Measurements from ENCODE around the gene TMEM212. TPM values are rescaled to one million over a fixed set of nuclear protein-coding genes. Genes with fewer than 3 reads are reported as not detected.

The TMEM212 gene
- total RNA-seq, 6 experiments from 2014 or later, result not detected

DNA sequence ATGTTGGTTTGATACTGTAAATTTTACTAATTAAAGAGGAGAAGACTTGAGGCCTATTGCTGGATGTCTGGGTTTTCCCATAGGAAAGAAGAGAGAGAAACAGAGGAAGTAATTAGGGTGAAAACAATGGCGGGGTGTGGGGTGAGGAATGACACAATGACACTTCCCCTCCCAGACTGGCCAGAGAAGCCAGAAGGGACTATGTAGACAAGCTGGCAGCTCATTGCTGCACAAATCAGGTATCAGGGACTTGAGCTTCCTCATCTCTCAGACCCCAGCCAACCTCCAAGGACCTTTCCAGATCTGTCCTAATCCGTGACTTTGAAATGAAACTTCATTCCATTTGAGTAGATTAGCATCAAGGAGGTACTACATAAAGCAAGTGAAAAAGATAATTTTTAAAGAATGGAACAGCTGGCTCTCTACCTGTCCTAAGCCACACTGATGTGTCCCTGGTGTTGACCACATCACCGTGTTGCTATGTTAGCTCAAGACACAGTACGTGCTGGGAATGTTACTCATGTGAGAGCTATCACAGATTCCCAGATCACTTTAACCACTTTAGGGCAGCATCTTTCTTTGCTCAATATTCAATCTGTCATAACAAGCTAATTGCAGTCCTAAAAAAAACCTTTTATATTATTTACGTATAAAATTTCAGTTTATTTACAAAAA is 22.2 kb downstream of the TMEM212 start:
- DNase-seq (no peak), ATAC-seq (no peak)
- Histone ChIP-seq H3K4me1 (no peaks in the 10 kb centered on the region), H3K36me3 (no peaks in the 10 kb centered on the region), H3K9me3 (no peaks in the 10 kb centered on the region), H3K4me3 (no peak overlapping the region), H3K27ac (no peak overlapping the region), H3K27me3 (no peaks in the 10 kb centered on the region)
- WGBS (ENCODE audit: insufficient coverage, low coverage, low lambda C conversion rate, missing lambda C conversion rate), result 91% methylated on average over 2 of the region's 5 CpGs
- TF ChIP-seq CTCF (IDR thresholded peaks at IDR 0.05) (no peak), POLR2A (IDR thresholded peaks at IDR 0.05) (no peak)
- intact Hi-C loops (cut with DNase I), result no loop called here

- no peak for DNase-seq
- TF ChIP-seq POLR2A (IDR thresholded peaks at IDR 0.05) (no peak), CTCF (IDR thresholded peaks at IDR 0.05) (peak in 3 of 4 donors; percentile 24 to 29 (median 26))
- H3K36me3 ChIP-seq, result no peaks in the 10 kb centered on the region
- intact Hi-C loops (cut with DNase I), result no loop called here
- H3K4me1 ChIP-seq, result no peaks in the 10 kb centered on the region
- WGBS (ENCODE audit: insufficient coverage, low coverage, low lambda C conversion rate, missing lambda C conversion rate), result 69% methylated on average over 5 of the region's 5 CpGs
- no peak for ATAC-seq
- H3K4me3 ChIP-seq, result no peak overlapping the region
- H3K27ac ChIP-seq, result no peak overlapping the region
- no peaks in the 10 kb centered on the region for H3K9me3 ChIP-seq
- no peaks in the 10 kb centered on the region for H3K27me3 ChIP-seq
Observed at GRCh38 chr3:171867981-171868380, 24.8 kb downstream of the TMEM212 start.

DNA sequence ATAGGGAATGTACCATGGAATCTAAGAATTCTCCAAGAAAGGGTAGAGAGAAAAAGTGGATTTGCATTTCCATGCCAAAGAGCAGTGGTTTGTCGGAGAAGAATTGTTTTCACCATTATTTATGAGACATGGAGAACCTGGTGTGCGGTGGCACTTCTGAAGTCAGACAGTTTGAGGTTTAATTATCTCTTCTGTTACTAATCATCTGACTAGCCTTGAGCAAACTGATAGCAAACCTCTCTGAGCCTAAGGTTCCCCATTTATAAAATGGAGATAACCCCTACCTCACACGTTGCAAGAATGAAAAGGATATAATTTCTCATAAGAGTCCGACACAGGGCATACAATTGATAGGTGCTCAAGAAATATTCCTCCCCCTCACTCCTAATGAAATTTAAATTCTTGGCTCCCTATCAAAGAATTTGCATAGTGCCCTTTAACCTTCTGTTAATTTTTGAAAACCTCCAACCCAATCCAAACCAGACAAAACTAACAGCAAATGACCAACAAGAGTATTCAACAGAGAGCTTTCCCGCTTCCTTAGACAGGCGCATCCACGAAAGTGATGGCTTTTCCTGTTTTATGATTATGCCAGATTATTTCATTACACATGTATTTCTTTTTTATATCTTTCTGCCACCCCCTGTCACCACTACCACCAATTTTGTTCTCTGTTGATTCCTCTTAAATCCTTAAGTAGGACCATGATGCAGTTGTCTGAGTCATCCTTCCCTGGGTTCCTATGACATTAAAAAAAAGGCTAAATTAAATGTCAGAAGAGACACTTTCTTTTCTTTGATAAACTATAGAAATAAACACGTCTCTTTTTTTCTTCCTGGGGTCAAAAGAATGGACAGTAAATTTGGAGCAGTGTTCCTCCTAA is 28.5 kb downstream of the TMEM212 start:
- Histone ChIP-seq H3K27ac (no peak overlapping the region), H3K36me3 (no peaks in the 10 kb centered on the region), H3K9me3 (no peaks in the 10 kb centered on the region), H3K27me3 (no peaks in the 10 kb centered on the region), H3K4me3 (no peak overlapping the region), H3K4me1 (no peaks in the 10 kb centered on the region)
- TF ChIP-seq CTCF (IDR thresholded peaks at IDR 0.05) (no peak), POLR2A (IDR thresholded peaks at IDR 0.05) (no peak)
- DNase-seq, result no peak
- intact Hi-C loops (cut with DNase I), result no loop called here
- no peak for ATAC-seq
- WGBS (ENCODE audit: insufficient coverage, low coverage, low lambda C conversion rate, missing lambda C conversion rate), result 79% methylated on average over 8 of the region's 8 CpGs

DNA sequence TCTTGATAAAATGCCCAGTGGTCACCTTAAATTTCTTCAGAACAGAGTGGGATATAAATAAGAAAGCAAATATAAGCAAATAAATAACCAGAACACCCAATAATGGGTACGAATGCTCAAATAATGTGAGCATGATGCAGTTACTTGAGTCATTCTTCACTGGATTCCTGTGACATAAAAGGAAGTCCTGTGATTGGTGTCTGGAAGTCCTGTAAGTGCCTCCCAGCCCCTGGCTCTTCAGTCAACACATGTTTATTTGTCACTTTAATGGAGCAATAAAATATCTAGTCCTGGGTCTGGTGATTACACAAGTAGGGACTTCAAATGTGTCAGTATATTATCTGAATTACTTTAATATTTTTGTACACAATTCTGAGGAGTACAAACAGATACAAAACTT is 30.4 kb downstream of the TMEM212 start:
- no peak overlapping the region for H3K27ac ChIP-seq
- intact Hi-C loops (cut with DNase I), result no loop called here
- no peak overlapping the region for H3K4me3 ChIP-seq
- no peaks in the 10 kb centered on the region for H3K9me3 ChIP-seq
- ATAC-seq (no peak), DNase-seq (no peak)
- TF ChIP-seq POLR2A (IDR thresholded peaks at IDR 0.05) (no peak), CTCF (IDR thresholded peaks at IDR 0.05) (no peak)
- H3K4me1 ChIP-seq, result peaks cover 0 to 7% (median 2%) of the 10 kb centered on the region in 4 donors
- 56% methylated on average over 1 of the region's 1 CpG for WGBS (ENCODE audit: insufficient coverage, low coverage, low lambda C conversion rate, missing lambda C conversion rate)
- H3K36me3 ChIP-seq, result no peaks in the 10 kb centered on the region
- H3K27me3 ChIP-seq, result no peaks in the 10 kb centered on the region

Data from right lobe of liver (tissue), 6 donors.